GM12892 (cell line): ENCODE measurements around the gene IFT43.

ENCODE experiments used
- DNase-seq: peaks from one replicate; pipeline ENCODE4 v3.0.0; 2011; ENCODE audit not compliant: insufficient read length
- FAIRE-seq: peaks from 2 replicates; lab custom pipeline; 2011; peaks lifted over from hg19 to GRCh38; lab: Jason Lieb, UNC
- POLR2A ChIP-seq: IDR thresholded peaks from 2 replicates; pipeline ENCODE4 v1.6.1; 2011; ENCODE audit warnings: low read depth, low read length, control low read depth
- POLR2AphosphoS5 ChIP-seq: IDR thresholded peaks from 2 replicates; pipeline ENCODE4 v1.6.1; 2011; ENCODE audit warnings: low read depth, low read length, control low read depth
- TAF1 ChIP-seq: IDR thresholded peaks from 2 replicates; pipeline ENCODE4 v1.6.1; 2011; ENCODE audit warnings: low read depth, mild to moderate bottlenecking, control low read depth, low read length, borderline replicate concordance

IFT43 gene

GRCh38 chr14:75982266-75983018 is 3.1 kb upstream of the IFT43 start:
- FAIRE-seq (peak; percentile 81), DNase-seq (peak; percentile 71)
- TF ChIP-seq TAF1 (no peak), POLR2A (no peak), POLR2AphosphoS5 (no peak)

GRCh38 chr14:75983019-75983358 is 2.6 kb upstream of the IFT43 start:
- no peak for TF ChIP-seq POLR2AphosphoS5
- DNase-seq (no peak), FAIRE-seq (no peak)

GRCh38 chr14:75984674-75985073 is 889 bp upstream of the IFT43 start:
- DNase-seq (no peak), FAIRE-seq (no peak)
- no peak for TF ChIP-seq TAF1
- TF ChIP-seq POLR2AphosphoS5 = no peak
- no peak for TF ChIP-seq POLR2A

DNA sequence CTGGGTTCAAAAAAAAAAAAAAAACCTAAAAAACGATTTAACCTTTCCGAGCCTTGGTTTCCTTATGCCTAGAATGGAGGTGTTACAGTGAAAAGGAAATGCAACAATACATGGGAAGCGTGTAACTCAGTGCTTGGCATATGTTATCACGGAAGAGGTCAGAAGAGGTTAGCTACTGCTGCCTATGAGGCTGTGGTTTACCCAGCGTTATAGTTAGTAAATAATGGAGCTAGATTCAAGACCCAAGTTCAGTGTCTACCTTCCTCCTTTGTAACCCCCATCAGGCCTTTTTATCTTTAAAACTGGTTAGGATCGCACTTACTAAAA is 839 bp downstream of the IFT43 start:
- FAIRE-seq = no peak
- TF ChIP-seq POLR2AphosphoS5 (no peak), TAF1 (no peak), POLR2A (no peak)
- DNase-seq = no peak

GRCh38 chr14:75987201-75987970 is 1.8 kb downstream of the IFT43 start:
- no peak for TF ChIP-seq POLR2AphosphoS5
- no peak for TF ChIP-seq POLR2A
- no peak for TF ChIP-seq TAF1
- FAIRE-seq = no peak
- no peak for DNase-seq

GRCh38 chr14:75989134-75989533 is 3.6 kb downstream of the IFT43 start:
- DNase-seq = no peak
- TF ChIP-seq POLR2A = no peak
- no peak for TF ChIP-seq TAF1
- TF ChIP-seq POLR2AphosphoS5 = no peak
- FAIRE-seq = no peak

GRCh38 chr14:75990297-75990696 is 4.7 kb downstream of the IFT43 start:
- DNase-seq = no peak
- TF ChIP-seq TAF1 = no peak
- TF ChIP-seq POLR2A = no peak
- TF ChIP-seq POLR2AphosphoS5 = no peak
- no peak for FAIRE-seq

GRCh38 chr14:75991753-75992152 is 6.2 kb downstream of the IFT43 start:
- TF ChIP-seq TAF1 (no peak), POLR2AphosphoS5 (no peak)
- FAIRE-seq = no peak
- DNase-seq = no peak

DNA sequence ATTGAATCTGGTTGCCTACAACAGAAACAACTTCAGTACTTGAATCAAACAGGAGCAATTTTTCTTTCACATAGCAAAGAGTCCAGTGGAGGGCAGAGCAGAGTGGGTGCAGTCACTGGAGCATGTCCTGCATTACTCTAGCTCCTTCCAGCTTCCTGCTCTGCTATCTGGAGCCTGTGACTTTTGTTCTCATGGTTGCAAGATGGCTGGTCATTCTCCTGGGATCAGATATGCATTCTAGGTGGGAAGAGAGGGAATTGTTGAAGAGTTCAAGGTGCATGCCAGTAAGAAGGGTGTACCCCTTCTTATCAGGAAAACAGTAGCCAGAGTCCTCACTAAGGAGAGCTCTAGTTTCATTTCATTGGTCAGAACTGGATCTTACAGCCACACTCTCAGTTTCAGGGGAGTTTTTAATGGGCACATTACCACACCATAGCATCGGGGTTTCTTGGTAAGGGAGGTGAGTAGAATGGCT is 8.0 kb downstream of the IFT43 start:
- TF ChIP-seq POLR2AphosphoS5 (no peak), POLR2A (no peak), TAF1 (no peak)
- FAIRE-seq (peak; percentile 70), DNase-seq (no peak)

GRCh38 chr14:75995372-75996041 is 9.9 kb downstream of the IFT43 start:
- TF ChIP-seq POLR2A = no peak
- no peak for TF ChIP-seq POLR2AphosphoS5
- TF ChIP-seq TAF1 = no peak
- no peak for FAIRE-seq
- DNase-seq = no peak

- no peak for DNase-seq
- FAIRE-seq = no peak
- no peak for TF ChIP-seq POLR2AphosphoS5
- no peak for TF ChIP-seq POLR2A
- no peak for TF ChIP-seq TAF1
Measured at GRCh38 chr14:75996488-75996887, 10.9 kb downstream of the IFT43 start.
